H9 (cell line): ENCODE data around the gene MICAL3. TPM values are rescaled to one million over a fixed set of nuclear protein-coding genes. Genes with fewer than 3 reads are reported as not detected.
A peak's percentile ranks its signal among the peaks of the same experiment; 100 is the strongest.

Experiments used
- DNase-seq: peaks from one replicate; pipeline ENCODE4 v3.0.0-alpha.2; 2017
- H2AFZ ChIP-seq: one replicate; pipeline ENCODE4 v1.6.1; 2013; ENCODE audit warnings: mild to moderate bottlenecking, low read length, control low read depth, moderate library complexity
- H2AK5ac ChIP-seq: 2 replicates; pipeline ENCODE4 v1.6.1; 2013; ENCODE audit warnings: low read length, control low read depth, mixed read lengths; ENCODE audit not compliant: insufficient read length
- H2BK120ac ChIP-seq: one replicate; pipeline ENCODE4 v1.6.1; 2013; ENCODE audit warnings: low read depth, mild to moderate bottlenecking, low read length, control low read depth, inconsistent platforms; ENCODE audit not compliant: poor library complexity, severe bottlenecking
- H2BK12ac ChIP-seq: 2 replicates; pipeline ENCODE4 v1.6.1; 2013; ENCODE audit warnings: low read length, control low read depth, mixed read lengths, low read depth; ENCODE audit not compliant: insufficient read length
- H2BK15ac ChIP-seq: 2 replicates; pipeline ENCODE4 v1.6.1; 2013; ENCODE audit warnings: low read depth, low read length, control low read depth
- H2BK20ac ChIP-seq: one replicate; pipeline ENCODE4 v1.6.1; 2013; ENCODE audit warnings: low read depth, mild to moderate bottlenecking, low read length, control low read depth, inconsistent platforms; ENCODE audit not compliant: poor library complexity, severe bottlenecking
- H2BK5ac ChIP-seq: 2 replicates; pipeline ENCODE4 v1.6.1; 2013; ENCODE audit warnings: low read length, control low read depth, mixed read lengths; ENCODE audit not compliant: insufficient read length
- H3K14ac ChIP-seq: 2 replicates; pipeline ENCODE4 v1.6.1; 2013; ENCODE audit warnings: low read length, control low read depth; ENCODE audit not compliant: insufficient read depth
- H3K18ac ChIP-seq: 2 replicates; pipeline ENCODE4 v1.6.1; 2013; ENCODE audit warnings: low read depth, mild to moderate bottlenecking, mixed read lengths, low read length, control low read depth; ENCODE audit not compliant: insufficient read length
- H3K23ac ChIP-seq: 2 replicates; pipeline ENCODE4 v1.6.1; 2013; ENCODE audit warnings: low read length, control low read depth, mixed read lengths, low read depth; ENCODE audit not compliant: insufficient read length
- H3K23me2 ChIP-seq: 2 replicates; pipeline ENCODE4 v1.6.1; 2013; ENCODE audit warnings: low read depth, mild to moderate bottlenecking, mixed read lengths, low read length, control low read depth; ENCODE audit not compliant: insufficient read length, poor library complexity, severe bottlenecking
- H3K27ac ChIP-seq: 2 replicates; pipeline ENCODE4 v1.5.1; 2013; ENCODE audit warnings: low read length, control low read depth, mixed read lengths, low read depth; ENCODE audit not compliant: insufficient read length
- H3K27me3 ChIP-seq: 2 replicates; pipeline ENCODE4 v1.6.1; 2013; ENCODE audit warnings: low read length, control low read depth, inconsistent platforms; ENCODE audit not compliant: insufficient read depth
- H3K4ac ChIP-seq: 2 replicates; pipeline ENCODE4 v1.6.1; 2013; ENCODE audit warnings: low read depth, mild to moderate bottlenecking, control low read depth, inconsistent platforms, low read length, moderate library complexity
- H3K4me1 ChIP-seq: 2 replicates; pipeline ENCODE4 v1.6.1; 2013; ENCODE audit warnings: low read length, control low read depth, inconsistent platforms; ENCODE audit not compliant: insufficient read depth
- H3K4me2 ChIP-seq: 2 replicates; pipeline ENCODE4 v1.6.1; 2013; ENCODE audit warnings: low read length, control low read depth, mixed read lengths; ENCODE audit not compliant: insufficient read length, insufficient read depth
- H3K56ac ChIP-seq: 2 replicates; pipeline ENCODE4 v1.6.1; 2013; ENCODE audit warnings: low read depth, mild to moderate bottlenecking, mixed read lengths, low read length, control low read depth; ENCODE audit not compliant: insufficient read length
- H3K79me1 ChIP-seq: 2 replicates; pipeline ENCODE4 v1.6.1; 2013; ENCODE audit warnings: low read depth, mild to moderate bottlenecking, moderate library complexity, low read length, control low read depth, inconsistent platforms; ENCODE audit not compliant: insufficient read depth, poor library complexity, severe bottlenecking
- H3K79me2 ChIP-seq: 2 replicates; pipeline ENCODE4 v1.6.1; 2013; ENCODE audit warnings: low read length, control low read depth, inconsistent platforms; ENCODE audit not compliant: insufficient read depth
- H3K9ac ChIP-seq: 2 replicates; pipeline ENCODE4 v1.6.1; 2013; ENCODE audit warnings: low read length, control low read depth, mixed read lengths; ENCODE audit not compliant: insufficient read length; ENCODE audit errors: extremely low read depth
- H3K9me3 ChIP-seq: one replicate; pipeline ENCODE4 v1.6.1; 2013; ENCODE audit warnings: low read depth, low read length, inconsistent platforms; ENCODE audit not compliant: control insufficient read depth
- H3T11ph ChIP-seq: one replicate; pipeline ENCODE4 v1.6.1; 2013; ENCODE audit warnings: mild to moderate bottlenecking, low read length, control low read depth, inconsistent platforms
- H4K20me1 ChIP-seq: one replicate; pipeline ENCODE4 v1.6.1; 2013; ENCODE audit not compliant: control insufficient read depth, insufficient read length, insufficient read depth
- H4K5ac ChIP-seq: 2 replicates; pipeline ENCODE4 v1.6.1; 2013; ENCODE audit warnings: low read depth, mild to moderate bottlenecking, mixed read lengths, low read length, control low read depth; ENCODE audit not compliant: insufficient read length
- H4K8ac ChIP-seq: replicated peaks from 2 replicates; pipeline ENCODE4 v1.6.1; 2013; ENCODE audit warnings: low read length, control low read depth, mixed read lengths, low read depth; ENCODE audit not compliant: insufficient read length
- H4K91ac ChIP-seq: 2 replicates; pipeline ENCODE4 v1.6.1; 2013; ENCODE audit warnings: low read depth, mild to moderate bottlenecking, moderate library complexity, mixed read lengths, low read length, control low read depth; ENCODE audit not compliant: insufficient read length
- H3K27ac Mint-ChIP-seq, 3 experiments: 2 replicates in 2 of 3; 3 replicates in 1 of 3; pipeline ENCODE4 v1.8.0; 2020 to 2021; ENCODE audit warnings: mixed read lengths in 3 of 3, mild to moderate bottlenecking in 1 of 3, moderate library complexity in 1 of 3
- H3K27me3 Mint-ChIP-seq: 2 replicates; pipeline ENCODE4 v1.8.0; 2021; ENCODE audit warnings: low read depth, mild to moderate bottlenecking, moderate library complexity, mixed read lengths
- H3K36me3 Mint-ChIP-seq, 3 experiments: 2 replicates in 2 of 3; 3 replicates in 1 of 3; pipeline ENCODE4 v1.8.0; 2020 to 2021; ENCODE audit warnings: low read depth in 3 of 3, mixed read lengths in 3 of 3; ENCODE audit not compliant: insufficient read depth in 1 of 3
- H3K4me1 Mint-ChIP-seq, 2 experiments: 2 replicates each; pipeline ENCODE4 v1.8.0; 2020; ENCODE audit warnings: mixed read lengths in 2 of 2
- H3K4me3 Mint-ChIP-seq, 2 experiments: 2 replicates in 1 of 2; 3 replicates in 1 of 2; pipeline ENCODE4 v1.8.0; 2020 to 2021; ENCODE audit warnings: mild to moderate bottlenecking in 2 of 2, mixed read lengths in 2 of 2, moderate library complexity in 1 of 2
- H3K9me3 Mint-ChIP-seq, 2 experiments: 2 replicates in 1 of 2; 3 replicates in 1 of 2; pipeline ENCODE4 v1.8.0; 2020; ENCODE audit warnings: mild to moderate bottlenecking in 2 of 2, mixed read lengths in 2 of 2, moderate library complexity in 1 of 2
- CTCF ChIP-seq: fragments of 200-600 bp; sonication (generic); conservative IDR thresholded peaks from 3 replicates; pipeline ENCODE4 v1.8.0; 2021; ENCODE audit warnings: antibody characterized with exemption, mild to moderate bottlenecking
- WGBS: extraction: QIAGEN DNeasy Blood & Tissue Kit; methylation state at CpG from one replicate; pipeline ENCODE4 v1.1.7; 2013; ENCODE audit warnings: missing lambda C conversion rate, low lambda C conversion rate, mixed read lengths; ENCODE audit not compliant: insufficient read length; ENCODE audit errors: extremely low coverage; 5-methylcytosine and 5-hydroxymethylcytosine counted together
- total RNA-seq: library from RNA; stranded (reverse); gene quantifications from 2 replicates; pipeline ENCODE4 v1.2.1, GENCODE V29; 2021

The MICAL3 gene
- total RNA-seq, 1 experiment from 2014 or later, result 50.2 TPM

GRCh38 chr22:17949642-17950473 is 74.5 kb downstream of the MICAL3 start:
- DNase-seq, result no peak
- Mint-ChIP-seq H3K27me3 (no peaks in the 10 kb centered on the region), H3K36me3 (no peaks in the 10 kb centered on the region), H3K4me1 (peaks cover 38 to 62% of the 10 kb centered on the region in 2 experiments), H3K4me3 (no peak overlapping the region), H3K9me3 (no peaks in the 10 kb centered on the region), H3K27ac (peak overlapping the region in 2 of 3 experiments; percentile 19; a peak in 3 of 7 replicates)
- H3K79me1 ChIP-seq, result no peaks in the 10 kb centered on the region
- no peaks in the 10 kb centered on the region for H3K9me3 ChIP-seq
- H4K91ac ChIP-seq, result no peak overlapping the region
- H2BK12ac ChIP-seq, result no peak overlapping the region
- TF ChIP-seq CTCF, result no peak
- H3K27ac ChIP-seq, result no peak overlapping the region
- H3K79me2 ChIP-seq, result peaks cover 5% of the 10 kb centered on the region; the same call in 1 of the 2 replicates
- H3T11ph ChIP-seq, result no peak overlapping the region
- no peaks in the 10 kb centered on the region for H4K20me1 ChIP-seq
- no peak overlapping the region for H3K56ac ChIP-seq
- no peak overlapping the region for H2AFZ ChIP-seq
- H3K23me2 ChIP-seq, result no peaks in the 10 kb centered on the region
- H2BK15ac ChIP-seq, result no peak overlapping the region
- H3K9ac ChIP-seq, result no peak overlapping the region
- H2BK5ac ChIP-seq, result no peak overlapping the region
- no peak overlapping the region for H3K4me2 ChIP-seq
- H3K14ac ChIP-seq, result 0 out of 2 replicates have a peak overlapping the region, but pooled peaks have one; percentile 43
- H3K23ac ChIP-seq, result no peak overlapping the region
- no peak overlapping the region for H3K4ac ChIP-seq
- no peak overlapping the region for H2AK5ac ChIP-seq
- H2BK120ac ChIP-seq, result no peak overlapping the region
- no CpG with 5 or more reads among the region's 14 CpGs for WGBS
- H4K5ac ChIP-seq, result no peak overlapping the region
- no peaks in the 10 kb centered on the region for H3K27me3 ChIP-seq
- H4K8ac ChIP-seq, result no peak overlapping the region
- H3K4me1 ChIP-seq, result peaks cover 8% of the 10 kb centered on the region; the same call in 1 of the 2 replicates
- H3K18ac ChIP-seq, result no peak overlapping the region
- H2BK20ac ChIP-seq, result no peak overlapping the region
